GM21576 (cell line): ENCODE results near the gene KRT6A.

Experiments
- ATAC-seq: cut with Tn5 transposase; IDR thresholded peaks from one replicate; pipeline ENCODE4 v1.9.1; 2021; ENCODE audit warnings: mild to moderate bottlenecking, moderate library complexity; ENCODE audit not compliant: unreplicated experiment

Gene KRT6A

DNA sequence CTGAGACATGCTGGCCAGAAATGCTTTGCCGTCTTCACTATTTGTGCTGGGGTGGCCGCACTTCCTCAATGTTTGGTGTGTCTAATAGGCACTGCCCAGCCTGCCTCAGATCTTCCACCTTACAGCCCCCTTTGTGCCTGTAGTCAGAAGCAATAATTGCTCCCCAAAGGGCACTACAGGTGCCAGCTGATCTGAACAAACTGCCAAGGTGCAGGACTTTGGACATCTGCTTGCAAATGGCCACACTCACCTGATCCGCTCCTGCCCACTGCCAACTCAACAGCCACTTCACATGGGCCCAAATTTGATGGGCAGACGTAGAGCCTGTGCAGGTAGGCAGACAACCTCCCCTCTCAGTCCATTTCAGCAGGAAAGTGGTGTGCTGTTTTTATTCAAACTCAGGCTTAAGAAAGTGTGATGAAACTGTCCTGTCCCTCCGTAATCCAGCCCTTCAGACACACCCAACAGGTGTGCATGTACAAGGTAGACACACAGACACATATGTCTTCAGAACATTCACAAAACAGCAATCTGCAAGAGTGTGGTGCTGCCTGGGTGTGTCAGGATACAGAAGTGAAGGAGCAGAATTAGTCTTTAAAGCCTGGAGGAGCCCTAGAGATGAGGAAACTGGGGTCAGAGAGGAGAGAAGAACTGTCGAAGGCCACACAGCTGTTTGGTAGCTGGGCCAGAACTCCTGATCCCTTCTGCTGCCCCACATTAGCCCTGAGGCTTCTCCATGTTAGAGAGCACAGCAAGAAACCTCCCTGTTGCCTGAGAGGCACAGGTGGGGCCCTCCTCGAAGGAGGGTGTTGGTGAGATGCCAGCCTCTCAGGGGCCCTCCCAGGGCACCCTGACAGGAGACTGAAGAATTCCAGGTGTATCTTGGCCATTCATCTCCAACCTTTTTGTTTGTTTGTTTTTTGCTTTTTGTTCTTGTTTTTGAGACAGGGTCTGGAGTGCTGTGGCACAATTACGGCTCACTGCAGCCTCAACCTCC is 54.5 kb downstream of the KRT6A start:
- no peak for ATAC-seq

DNA sequence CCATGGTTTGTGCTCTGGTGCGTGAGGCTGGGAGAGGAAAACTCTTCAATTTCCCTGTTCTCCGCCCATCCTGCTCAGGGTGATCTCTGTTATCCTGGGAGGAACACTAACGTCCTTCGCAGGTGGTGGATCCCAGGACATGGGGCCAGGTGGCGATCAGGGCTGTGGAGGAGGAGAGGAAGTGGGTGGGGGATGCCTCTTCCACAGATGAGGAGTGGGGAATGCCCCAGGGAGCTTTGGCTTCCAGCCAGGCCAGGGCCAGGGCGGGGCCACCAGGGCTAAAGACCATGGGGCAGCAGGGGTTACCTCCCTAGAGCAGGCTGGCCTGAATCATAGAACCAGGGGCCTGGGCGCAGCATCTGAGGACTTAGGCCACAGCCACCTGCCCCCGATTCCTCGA is 55.5 kb downstream of the KRT6A start:
- no peak for ATAC-seq
